Measurements from ENCODE around the gene DENND1A. TPM values are rescaled to one million over a fixed set of nuclear protein-coding genes. Genes with fewer than 3 reads are reported as not detected.

DENND1A gene
- total and polyA plus RNA-seq, 12 donors: 7.3 to 36.7 (median 19.6) TPM

- Histone ChIP-seq H3K36me3 (replicated peaks in 1 of 2) (no peaks in the 10 kb centered on the region), H3K27me3 (peaks cover 9% of the 10 kb centered on the region), H3K4me1 (replicated peaks in 1 of 2) (no peaks in the 10 kb centered on the region), H3K27ac (no peak overlapping the region), H3K9me3 (replicated peaks in 1 of 3) (no peaks in the 10 kb centered on the region), H3K4me3 (no peak overlapping the region)
- no peak for DNase-seq
- WGBS, 4 donors: 84 to 89% (median 86%) methylated on average over 14 to 23 of the region's 23 CpGs; no CpG with 5 or more reads in 1 of the 4 donors
- intact Hi-C loops (cut with DNase I): no loop called here
- TF ChIP-seq CTCF (IDR thresholded peaks at IDR 0.05) (no peak), POLR2A (IDR thresholded peaks at IDR 0.05) (no peak)
These were observed 567.1 kb downstream of the DENND1A start for GRCh38 chr9:123362856-123363255.

- no peak for TF ChIP-seq POLR2A (IDR thresholded peaks at IDR 0.05)
- no peak for TF ChIP-seq CTCF (IDR thresholded peaks at IDR 0.05)
- H3K27ac ChIP-seq: no peak overlapping the region
- no peak overlapping the region for H3K4me3 ChIP-seq
- no peak for DNase-seq
- no peaks in the 10 kb centered on the region for H3K36me3 ChIP-seq (replicated peaks in 1 of 2)
- 60 to 66% (median 63%) methylated on average over 8 to 11 of the region's 11 CpGs for WGBS, 4 donors
- intact Hi-C loops (cut with DNase I): no loop called here
- H3K9me3 ChIP-seq (replicated peaks in 1 of 3): no peaks in the 10 kb centered on the region
- H3K4me1 ChIP-seq (replicated peaks in 1 of 2): no peaks in the 10 kb centered on the region
- H3K27me3 ChIP-seq: peaks cover 8% of the 10 kb centered on the region
These were observed 568.0 kb downstream of the DENND1A start for GRCh38 chr9:123361731-123362510.

GRCh38 chr9:123361086-123361730, 568.7 kb downstream of the DENND1A start:
- Histone ChIP-seq H3K27ac (no peak overlapping the region), H3K27me3 (peaks cover 6% of the 10 kb centered on the region), H3K9me3 (replicated peaks in 1 of 3) (no peaks in the 10 kb centered on the region), H3K4me1 (replicated peaks in 1 of 2) (no peaks in the 10 kb centered on the region), H3K36me3 (replicated peaks in 1 of 2) (no peaks in the 10 kb centered on the region), H3K4me3 (no peak overlapping the region)
- 54 to 68% (median 65%) methylated on average over 3 to 10 of the region's 10 CpGs for WGBS, 4 donors
- TF ChIP-seq POLR2A (IDR thresholded peaks at IDR 0.05): no peak
- no peak for TF ChIP-seq CTCF (IDR thresholded peaks at IDR 0.05)
- no peak for DNase-seq
- intact Hi-C loops (cut with DNase I): no loop called here

- Histone ChIP-seq H3K27me3 (no peaks in the 10 kb centered on the region), H3K27ac (no peak overlapping the region), H3K9me3 (replicated peaks in 1 of 3) (no peaks in the 10 kb centered on the region), H3K4me1 (replicated peaks in 1 of 2) (no peaks in the 10 kb centered on the region), H3K36me3 (replicated peaks in 1 of 2) (no peaks in the 10 kb centered on the region), H3K4me3 (no peak overlapping the region)
- 42 to 53% (median 47%) methylated on average over 7 to 22 of the region's 22 CpGs for WGBS, 4 donors
- peak in 2 of 7 donors; percentile 29 to 67 for DNase-seq
- no peak for TF ChIP-seq POLR2A (IDR thresholded peaks at IDR 0.05)
- no peak for TF ChIP-seq CTCF (IDR thresholded peaks at IDR 0.05)
- intact Hi-C loops (cut with DNase I): no loop called here
These were observed 569.5 kb downstream of the DENND1A start for GRCh38 chr9:123360161-123361085.

Data from adrenal gland (tissue), 12 donors.